ENCODE results near the gene GPR39. TPM values are rescaled to one million over a fixed set of nuclear protein-coding genes. Genes with fewer than 3 reads are reported as not detected.

The GPR39 gene
- total RNA-seq, 1 experiment from 2014 or later, result 0.50 TPM

- Histone ChIP-seq H2AK5ac (ENCODE audit: insufficient read length, low read length) (no peak overlapping the region), H3K27me3 (ENCODE audit: insufficient read depth, low read length) (no peaks in the 10 kb centered on the region), H2BK12ac (ENCODE audit: insufficient read length, low read depth, low read length) (no peak overlapping the region), H3K9me3 (ENCODE audit: control insufficient read depth, low read depth, low read length) (no peaks in the 10 kb centered on the region), H3K27ac (ENCODE audit: insufficient read length, low read depth, low read length) (no peak overlapping the region), H3K4me2 (ENCODE audit: insufficient read depth, insufficient read length, low read length) (no peak overlapping the region), H2AFZ (ENCODE audit: low read length) (no peak overlapping the region), H3K56ac (ENCODE audit: insufficient read length, low read depth, low read length) (no peak overlapping the region), H3K79me1 (ENCODE audit: insufficient read depth, low read depth, low read length, poor library complexity, severe bottlenecking) (no peaks in the 10 kb centered on the region), H2BK15ac (ENCODE audit: low read depth, low read length) (no peak overlapping the region), H3K14ac (ENCODE audit: insufficient read depth, low read length) (no peak overlapping the region), H4K8ac (replicated peaks; ENCODE audit: insufficient read length, low read depth, low read length) (no peak overlapping the region), H3K18ac (ENCODE audit: insufficient read length, low read depth, low read length) (no peak overlapping the region), H3K23me2 (ENCODE audit: insufficient read length, low read depth, low read length, poor library complexity, severe bottlenecking) (no peaks in the 10 kb centered on the region), H3K4ac (ENCODE audit: low read depth, low read length) (no peak overlapping the region), H2BK20ac (ENCODE audit: low read depth, low read length, poor library complexity, severe bottlenecking) (no peak overlapping the region), H3K23ac (ENCODE audit: insufficient read length, low read depth, low read length) (no peak overlapping the region), H4K5ac (ENCODE audit: insufficient read length, low read depth, low read length) (no peak overlapping the region), H3T11ph (ENCODE audit: low read length) (no peak overlapping the region), H2BK120ac (ENCODE audit: low read depth, low read length, poor library complexity, severe bottlenecking) (no peak overlapping the region), H4K91ac (ENCODE audit: insufficient read length, low read depth, low read length) (no peak overlapping the region), H2BK5ac (ENCODE audit: insufficient read length, low read length) (no peak overlapping the region), H3K79me2 (ENCODE audit: insufficient read depth, low read length) (no peaks in the 10 kb centered on the region), H3K9ac (ENCODE audit: extremely low read depth, insufficient read length, low read length) (no peak overlapping the region), H4K20me1 (ENCODE audit: control insufficient read depth, insufficient read depth, insufficient read length) (no peaks in the 10 kb centered on the region), H3K4me1 (ENCODE audit: insufficient read depth, low read length) (peaks cover 3% of the 10 kb centered on the region; the same call in 1 of the 2 replicates)
- no CpG with 5 or more reads among the region's 2 CpGs for WGBS (ENCODE audit: extremely low coverage, insufficient read length, low lambda C conversion rate)
- Mint-ChIP-seq H3K4me3 (no peak overlapping the region; a peak in 1 of 5 replicates), H3K27ac (no peak overlapping the region), H3K36me3 (ENCODE audit: insufficient read depth in 1 of 3, low read depth in 3 of 3) (no peaks in the 10 kb centered on the region), H3K4me1 (peaks cover 8 to 18% of the 10 kb centered on the region in 2 experiments), H3K9me3 (no peaks in the 10 kb centered on the region; a peak in 1 of 5 replicates), H3K27me3 (ENCODE audit: low read depth) (no peaks in the 10 kb centered on the region; the same call in 1 of the 2 replicates)
- no peak for TF ChIP-seq CTCF (conservative IDR thresholded peaks at IDR 0.05)
- no peak for DNase-seq
Measured at GRCh38 chr2:132446444-132446843, 29.8 kb downstream of the GPR39 start.

Measured in H9 (cell line).